OCI-LY7 (cell line): ENCODE data around the gene GREB1. TPM values are rescaled to one million over a fixed set of nuclear protein-coding genes. Genes with fewer than 3 reads are reported as not detected.

Source experiments
- BruUV-seq: library from RNA; stranded (reverse); fragments of 400-500 nt; replicated peaks from 2 replicates; lab custom pipeline; 2021; lab: Mats Ljungman, UMichigan
- CTCF ChIA-PET: fragments of 300-600 bp; sonication (Branson Sonifier 250); formaldehyde crosslinking; loops from one replicate; lab custom pipeline; 2022; ENCODE audit warnings: antibody characterized with exemption; ENCODE audit not compliant: unreplicated experiment; lab: Charles Lee
- POLR2A ChIA-PET: fragments of 300-600 bp; sonication (Branson Sonifier 250); formaldehyde crosslinking; loops from one replicate; lab custom pipeline; 2022; ENCODE audit warnings: antibody characterized with exemption; lab: Charles Lee
- DNase-seq: peaks from one replicate; pipeline ENCODE4 v3.0.0-alpha.2; 2015; ENCODE audit warnings: low spot score
- H2AFZ ChIP-seq: fragments of 200-600 bp; sonication (generic), shearing (Covaris generic); 2 replicates; pipeline ENCODE4 v1.6.1; 2014; ENCODE audit warnings: mild to moderate bottlenecking, antibody characterized with exemption, low read length, moderate library complexity
- H3K27ac ChIP-seq: fragments of 200-600 bp; sonication (generic); 2 replicates; pipeline ENCODE4 v1.5.1; 2014; ENCODE audit warnings: mixed run types, low read depth, mild to moderate bottlenecking, moderate library complexity, low read length, inconsistent platforms; ENCODE audit not compliant: poor library complexity, severe bottlenecking
- H3K36me3 ChIP-seq: fragments of 200-600 bp; sonication (generic); 2 replicates; pipeline ENCODE4 v1.6.1; 2014; ENCODE audit warnings: mild to moderate bottlenecking, antibody characterized with exemption, low read length, moderate library complexity, mixed read lengths; ENCODE audit not compliant: insufficient read depth
- H3K4me1 ChIP-seq: fragments of 200-600 bp; sonication (generic); 2 replicates; pipeline ENCODE4 v1.5.1; 2014; ENCODE audit warnings: mild to moderate bottlenecking, low read length; ENCODE audit not compliant: insufficient read depth, poor library complexity, severe bottlenecking
- H3K4me2 ChIP-seq: fragments of 200-600 bp; sonication (generic); 2 replicates; pipeline ENCODE4 v1.6.1; 2014; ENCODE audit warnings: mild to moderate bottlenecking, low read length
- H3K4me3 ChIP-seq: fragments of 200-600 bp; sonication (generic); 2 replicates; pipeline ENCODE4 v1.5.1; 2014; ENCODE audit warnings: mild to moderate bottlenecking, low read depth, low read length; ENCODE audit not compliant: poor library complexity, severe bottlenecking
- H3K79me2 ChIP-seq: fragments of 200-600 bp; sonication (generic); 2 replicates; pipeline ENCODE4 v1.6.1; 2016; ENCODE audit warnings: low read depth, mild to moderate bottlenecking, low read length, moderate library complexity, mixed read lengths; ENCODE audit not compliant: insufficient read depth
- H3K9me2 ChIP-seq: fragments of 200-600 bp; sonication (generic); 2 replicates; pipeline ENCODE4 v1.6.1; 2016; ENCODE audit warnings: mild to moderate bottlenecking, low read length, mixed read lengths; ENCODE audit not compliant: insufficient read depth
- H3K9me3 ChIP-seq: fragments of 200-600 bp; sonication (generic); 2 replicates; pipeline ENCODE4 v1.6.1; 2014; ENCODE audit warnings: mild to moderate bottlenecking, mixed run types, low read length, mixed read lengths
- H4K20me1 ChIP-seq: fragments of 200-600 bp; sonication (generic); 2 replicates; pipeline ENCODE4 v1.6.1; 2014; ENCODE audit warnings: mild to moderate bottlenecking, antibody characterized with exemption, low read length, moderate library complexity, mixed read lengths; ENCODE audit not compliant: insufficient read depth
- CTCF ChIP-seq: fragments of 200-600 bp; sonication (generic); conservative IDR thresholded peaks from 2 replicates; pipeline ENCODE4 v1.5.1; 2014; ENCODE audit warnings: mild to moderate bottlenecking, antibody characterized with exemption, low read length, moderate library complexity, mixed read lengths
- EZH2phosphoT487 ChIP-seq: fragments of 200-600 bp; sonication (generic); IDR thresholded peaks from 2 replicates; pipeline ENCODE4 v1.6.1; 2018; ENCODE audit warnings: low read depth, borderline replicate concordance, mild to moderate bottlenecking, mixed run types, antibody characterized with exemption, low read length, moderate library complexity, mixed read lengths
- intact Hi-C: fragments of 100-400 bp; cut with micrococcal nuclease; formaldehyde crosslinking; loops from one replicate; pipeline ENCODE4 v1.10.0; 2022; ENCODE audit not compliant: unreplicated experiment
- total RNA-seq, 2 experiments: library from RNA; depleted of rRNA in 1 of 2; stranded (reverse); fragments of >200 nt in 1 of 2; shearing (Covaris generic) in 1 of 2; gene quantifications; 2 replicates each; pipeline ENCODE4 v1.2.3, GENCODE V29; 2014 to 2022

The GREB1 gene
- total RNA-seq, 2 experiments from 2014 or later: 3.5 to 8.4 TPM

GRCh38 chr2:11602563-11603204 is 68.8 kb downstream of the GREB1 start:
- Histone ChIP-seq H3K27ac (no peak overlapping the region), H3K4me3 (no peak overlapping the region), H3K9me3 (no peaks in the 10 kb centered on the region), H2AFZ (no peak overlapping the region), H4K20me1 (no peaks in the 10 kb centered on the region), H3K4me2 (no peak overlapping the region), H3K36me3 (no peaks in the 10 kb centered on the region), H3K79me2 (no peaks in the 10 kb centered on the region), H3K4me1 (no peaks in the 10 kb centered on the region), H3K9me2 (no peaks in the 10 kb centered on the region)
- no peak for DNase-seq
- POLR2A ChIA-PET: no interaction called here
- no TSS peak for BruUV-seq
- TF ChIP-seq EZH2phosphoT487 (no peak), CTCF (no peak)
- CTCF ChIA-PET: interaction anchor here (0.6 to 1.2 kb wide), 2 partner anchors 20 kb away, joined by 3 read pairs; no protein-coding TSS in a partner anchor
- intact Hi-C loops: no loop called here

DNA sequence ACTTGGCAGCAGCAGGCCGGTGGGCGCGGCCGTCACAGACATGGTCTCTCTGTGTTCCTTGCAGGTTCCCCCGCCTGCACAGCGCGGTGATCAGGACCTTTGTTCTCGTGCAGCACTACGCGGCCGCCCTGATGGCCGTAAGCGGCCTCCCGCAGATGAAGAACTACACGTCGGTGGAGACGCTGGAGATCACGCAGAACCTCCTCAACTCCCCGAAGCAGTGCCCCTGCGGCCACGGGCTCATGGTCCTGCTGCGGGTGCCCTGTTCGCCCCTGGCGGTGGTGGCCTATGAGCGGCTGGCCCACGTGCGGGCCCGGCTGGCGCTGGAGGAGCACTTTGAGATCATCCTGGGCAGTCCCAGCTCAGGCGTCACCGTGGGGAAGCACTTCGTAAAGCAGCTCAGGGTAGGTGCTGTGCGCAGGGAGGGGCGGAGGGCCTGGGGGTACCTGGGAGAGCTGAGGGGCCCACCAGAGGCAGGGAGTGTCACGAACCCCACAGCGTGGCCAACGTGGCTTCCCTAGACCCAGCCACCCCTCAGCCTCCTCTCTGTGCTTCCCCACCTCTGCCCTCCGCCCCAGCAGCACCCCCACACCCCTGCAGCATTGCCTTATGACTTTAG is 76.9 kb downstream of the GREB1 start:
- TF ChIP-seq EZH2phosphoT487 (no peak), CTCF (no peak)
- Histone ChIP-seq H3K9me3 (no peaks in the 10 kb centered on the region), H3K4me3 (no peak overlapping the region), H2AFZ (no peak overlapping the region), H3K9me2 (no peaks in the 10 kb centered on the region), H3K4me2 (no peak overlapping the region), H3K27ac (no peak overlapping the region), H3K36me3 (no peaks in the 10 kb centered on the region), H3K79me2 (no peaks in the 10 kb centered on the region), H4K20me1 (no peaks in the 10 kb centered on the region), H3K4me1 (no peaks in the 10 kb centered on the region)
- DNase-seq: no peak
- ChIA-PET POLR2A (interaction anchor here (0.6 kb wide), 1 partner anchor 85 kb away, joined by 3 read pairs; no protein-coding TSS in a partner anchor), CTCF (interaction anchor here (0.6 kb wide), 1 partner anchor 46 kb away, joined by 3 read pairs; no protein-coding TSS in a partner anchor)
- BruUV-seq: no TSS peak
- intact Hi-C loops: no loop called here

DNA sequence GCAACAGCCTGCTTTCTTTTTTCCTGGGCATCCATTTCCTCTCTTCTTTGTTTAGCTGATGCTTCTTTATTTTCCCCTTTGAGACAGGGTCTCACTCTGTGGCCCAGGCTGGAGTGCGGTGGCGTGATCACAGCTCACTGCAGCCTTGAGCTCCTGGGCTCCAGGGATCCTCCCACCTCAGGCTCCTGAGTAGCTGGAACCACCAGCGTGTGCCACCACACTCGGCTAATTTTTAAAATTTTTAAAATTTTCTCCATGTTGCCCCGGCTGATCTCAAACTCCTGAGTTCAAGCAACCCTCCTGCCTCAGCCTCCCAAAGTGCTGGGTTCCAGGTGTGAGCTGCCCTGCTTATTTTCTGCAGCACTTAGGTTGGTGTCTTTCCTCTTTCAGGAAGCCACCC is 77.4 kb downstream of the GREB1 start:
- TF ChIP-seq CTCF (no peak), EZH2phosphoT487 (no peak)
- no TSS peak for BruUV-seq
- POLR2A ChIA-PET: interaction anchor here (0.6 kb wide), 1 partner anchor 85 kb away, joined by 3 read pairs; no protein-coding TSS in a partner anchor
- Histone ChIP-seq H4K20me1 (no peaks in the 10 kb centered on the region), H3K9me2 (no peaks in the 10 kb centered on the region), H2AFZ (no peak overlapping the region), H3K4me2 (no peak overlapping the region), H3K4me1 (no peaks in the 10 kb centered on the region), H3K27ac (no peak overlapping the region), H3K4me3 (no peak overlapping the region), H3K9me3 (no peaks in the 10 kb centered on the region), H3K79me2 (no peaks in the 10 kb centered on the region), H3K36me3 (no peaks in the 10 kb centered on the region)
- DNase-seq: no peak
- CTCF ChIA-PET: no interaction called here
- intact Hi-C loops: no loop called here
